ENCODE measurements around the gene RNASE9.

GRCh38 chr14:20601522-20601921, 40.7 kb upstream of the RNASE9 start:
- no peak; the same call in 1 of the 2 replicates for TF ChIP-seq REST (IDR thresholded peaks at IDR 0.05; ENCODE audit: low read depth)
- TF ChIP-seq RAD21 (IDR thresholded peaks at IDR 0.05; ENCODE audit: low read depth) = no peak
